ENCODE measurements around the gene BHLHA15.

Gene BHLHA15

DNA sequence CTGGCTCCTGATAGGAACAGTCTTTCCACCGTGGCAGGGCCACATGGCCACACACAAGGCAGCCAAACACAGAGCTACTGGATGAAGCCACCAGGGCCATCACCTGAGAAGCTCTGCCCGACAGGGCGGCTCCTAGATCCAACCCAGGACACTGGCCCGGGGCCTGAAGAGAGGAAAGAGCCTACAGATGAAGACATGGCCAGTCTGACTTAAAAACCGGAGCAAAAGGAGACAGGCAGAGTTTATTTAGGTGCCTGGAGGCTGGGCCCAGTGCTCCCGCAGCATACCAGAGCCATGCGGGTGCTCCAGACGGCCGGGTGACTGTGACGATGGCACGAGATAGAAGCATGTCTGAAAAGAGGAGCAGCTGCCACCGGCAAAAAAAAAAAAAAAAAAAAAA, 36.9 kb downstream of the BHLHA15 start:
- Histone ChIP-seq H3K27ac (ENCODE audit: low read depth, low read length) (no peak overlapping the region), H3K79me2 (ENCODE audit: insufficient read depth, low read length) (peaks cover 8% of the 10 kb centered on the region), H3K36me3 (ENCODE audit: low read length) (no peaks in the 10 kb centered on the region), H3K9me3 (ENCODE audit: insufficient read depth, low read length) (no peaks in the 10 kb centered on the region), H3K4me2 (ENCODE audit: low read depth, low read length, poor library complexity, severe bottlenecking) (no peak overlapping the region), H2AFZ (ENCODE audit: low read depth, low read length, severe bottlenecking) (no peak overlapping the region), H3K4me3 (ENCODE audit: insufficient read depth, low read length, poor library complexity, severe bottlenecking) (no peak overlapping the region), H3F3A (ENCODE audit: insufficient read depth) (peaks cover 10% of the 10 kb centered on the region), H3K27me3 (ENCODE audit: low read length) (no peaks in the 10 kb centered on the region), H3K9ac (ENCODE audit: low read length) (no peak overlapping the region), H4K20me1 (ENCODE audit: low read depth, low read length) (no peaks in the 10 kb centered on the region), H3K9me2 (replicated peaks; ENCODE audit: insufficient read depth, low read length) (no peaks in the 10 kb centered on the region)
- TF ChIP-seq, protein P1, sequence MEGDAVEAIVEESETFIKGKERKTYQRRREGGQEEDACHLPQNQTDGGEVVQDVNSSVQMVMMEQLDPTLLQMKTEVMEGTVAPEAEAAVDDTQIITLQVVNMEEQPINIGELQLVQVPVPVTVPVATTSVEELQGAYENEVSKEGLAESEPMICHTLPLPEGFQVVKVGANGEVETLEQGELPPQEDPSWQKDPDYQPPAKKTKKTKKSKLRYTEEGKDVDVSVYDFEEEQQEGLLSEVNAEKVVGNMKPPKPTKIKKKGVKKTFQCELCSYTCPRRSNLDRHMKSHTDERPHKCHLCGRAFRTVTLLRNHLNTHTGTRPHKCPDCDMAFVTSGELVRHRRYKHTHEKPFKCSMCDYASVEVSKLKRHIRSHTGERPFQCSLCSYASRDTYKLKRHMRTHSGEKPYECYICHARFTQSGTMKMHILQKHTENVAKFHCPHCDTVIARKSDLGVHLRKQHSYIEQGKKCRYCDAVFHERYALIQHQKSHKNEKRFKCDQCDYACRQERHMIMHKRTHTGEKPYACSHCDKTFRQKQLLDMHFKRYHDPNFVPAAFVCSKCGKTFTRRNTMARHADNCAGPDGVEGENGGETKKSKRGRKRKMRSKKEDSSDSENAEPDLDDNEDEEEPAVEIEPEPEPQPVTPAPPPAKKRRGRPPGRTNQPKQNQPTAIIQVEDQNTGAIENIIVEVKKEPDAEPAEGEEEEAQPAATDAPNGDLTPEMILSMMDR (IDR thresholded peaks at IDR 0.05; ENCODE audit: insufficient read depth, low read length, poor library complexity, severe bottlenecking) = no peak
- no peak for TF ChIP-seq EZH2phosphoT487 (conservative IDR thresholded peaks at IDR 0.05; ENCODE audit: low read length)

- H3K4me2 ChIP-seq (ENCODE audit: low read depth, low read length, poor library complexity, severe bottlenecking) = no peak overlapping the region
- peaks cover 10% of the 10 kb centered on the region for H3F3A ChIP-seq (ENCODE audit: insufficient read depth)
- H2AFZ ChIP-seq (ENCODE audit: low read depth, low read length, severe bottlenecking) = no peak overlapping the region
- no peaks in the 10 kb centered on the region for H3K9me2 ChIP-seq (replicated peaks; ENCODE audit: insufficient read depth, low read length)
- no peaks in the 10 kb centered on the region for H3K9me3 ChIP-seq (ENCODE audit: insufficient read depth, low read length)
- no peak overlapping the region for H3K9ac ChIP-seq (ENCODE audit: low read length)
- no peak overlapping the region for H3K4me3 ChIP-seq (ENCODE audit: insufficient read depth, low read length, poor library complexity, severe bottlenecking)
- TF ChIP-seq, protein P1 (IDR thresholded peaks at IDR 0.05; ENCODE audit: insufficient read depth, low read length, poor library complexity, severe bottlenecking) = no peak
- TF ChIP-seq EZH2phosphoT487 (conservative IDR thresholded peaks at IDR 0.05; ENCODE audit: low read length) = no peak
- no peaks in the 10 kb centered on the region for H3K36me3 ChIP-seq (ENCODE audit: low read length)
- H3K27me3 ChIP-seq (ENCODE audit: low read length) = no peaks in the 10 kb centered on the region
- peaks cover 8% of the 10 kb centered on the region for H3K79me2 ChIP-seq (ENCODE audit: insufficient read depth, low read length)
- no peaks in the 10 kb centered on the region for H4K20me1 ChIP-seq (ENCODE audit: low read depth, low read length)
- no peak overlapping the region for H3K27ac ChIP-seq (ENCODE audit: low read depth, low read length)
Observed at GRCh38 chr7:98249106-98249505, 37.9 kb downstream of the BHLHA15 start.

DNA sequence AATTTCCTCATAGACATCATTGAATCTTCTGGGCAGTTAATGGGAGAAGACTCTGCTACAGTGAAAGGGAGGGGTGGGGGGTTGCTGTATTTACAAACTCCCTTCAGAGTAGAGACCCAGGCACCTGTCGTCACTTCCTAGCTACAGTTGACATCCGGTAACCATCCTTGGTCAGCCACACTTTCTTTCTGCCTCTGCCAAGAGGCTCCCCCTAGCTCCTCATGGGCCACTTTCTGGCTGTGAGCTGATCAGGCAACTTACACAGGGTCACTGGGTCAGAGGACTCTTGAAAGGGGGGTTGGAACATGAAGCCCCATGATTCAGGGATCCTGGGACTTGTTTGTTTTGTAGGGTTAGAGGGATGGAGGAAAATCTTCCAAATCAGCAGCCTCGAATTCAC, 39.5 kb downstream of the BHLHA15 start:
- H3F3A ChIP-seq (ENCODE audit: insufficient read depth) = peaks cover 10% of the 10 kb centered on the region
- H3K9me2 ChIP-seq (replicated peaks; ENCODE audit: insufficient read depth, low read length) = no peaks in the 10 kb centered on the region
- peak overlapping the region; percentile 82 for H2AFZ ChIP-seq (ENCODE audit: low read depth, low read length, severe bottlenecking)
- no peaks in the 10 kb centered on the region for H3K9me3 ChIP-seq (ENCODE audit: insufficient read depth, low read length)
- no peaks in the 10 kb centered on the region for H3K36me3 ChIP-seq (ENCODE audit: low read length)
- peak overlapping the region; percentile 63 for H3K4me3 ChIP-seq (ENCODE audit: insufficient read depth, low read length, poor library complexity, severe bottlenecking)
- H3K4me2 ChIP-seq (ENCODE audit: low read depth, low read length, poor library complexity, severe bottlenecking) = peak overlapping the region; percentile 63
- peak overlapping the region; percentile 55 for H3K27ac ChIP-seq (ENCODE audit: low read depth, low read length)
- no peak for TF ChIP-seq EZH2phosphoT487 (conservative IDR thresholded peaks at IDR 0.05; ENCODE audit: low read length)
- TF ChIP-seq, protein P1 (IDR thresholded peaks at IDR 0.05; ENCODE audit: insufficient read depth, low read length, poor library complexity, severe bottlenecking) = peak; percentile 12
- H3K79me2 ChIP-seq (ENCODE audit: insufficient read depth, low read length) = peaks cover 8% of the 10 kb centered on the region
- no peaks in the 10 kb centered on the region for H4K20me1 ChIP-seq (ENCODE audit: low read depth, low read length)
- peak overlapping the region; percentile 65 for H3K9ac ChIP-seq (ENCODE audit: low read length)
- no peaks in the 10 kb centered on the region for H3K27me3 ChIP-seq (ENCODE audit: low read length)
